Spleen (tissue), 11 donors: ENCODE data around the gene MAD2L2. TPM values are rescaled to one million over a fixed set of nuclear protein-coding genes. Genes with fewer than 3 reads are reported as not detected.
A peak's percentile ranks its signal among the peaks of the same experiment; 100 is the strongest.

Source experiments
- DNase-seq: peaks from one replicate; pipeline ENCODE4 v3.0.0-alpha.2; 2020
- H3K27ac ChIP-seq, 8 donors: fragments of 200-600 bp; sonication (generic) in 7 of 8; 1 replicate in 4 of 8; 2 replicates in 4 of 8; pipeline versions ENCODE4 v1.5.0 to v1.8.0; 2016 to 2021; ENCODE audit warnings: inconsistent platforms in 4 of 8, mild to moderate bottlenecking in 4 of 8, moderate library complexity in 1 of 8
- H3K27me3 ChIP-seq, 7 donors: fragments of 200-600 bp; sonication (generic) in 6 of 7; replicated peaks in 1 of 7; 1 replicate in 4 of 7; 2 replicates in 3 of 7; pipeline versions ENCODE4 v1.5.0 to v1.8.0; 2016 to 2021; ENCODE audit warnings: inconsistent platforms in 3 of 7, mild to moderate bottlenecking in 1 of 7
- H3K36me3 ChIP-seq, 6 donors: fragments of 200-600 bp; sonication (generic) in 5 of 6; 1 replicate in 4 of 6; 2 replicates in 2 of 6; pipeline versions ENCODE4 v1.5.0 to v1.8.0; 2016 to 2021; ENCODE audit warnings: inconsistent platforms in 2 of 6
- H3K4me1 ChIP-seq, 6 donors: fragments of 200-600 bp; sonication (generic) in 5 of 6; 1 replicate in 3 of 6; 2 replicates in 3 of 6; pipeline versions ENCODE4 v1.5.0 to v1.8.0; 2016 to 2021; ENCODE audit warnings: inconsistent platforms in 3 of 6
- H3K4me3 ChIP-seq, 8 donors: fragments of 200-600 bp; sonication (generic) in 7 of 8; 1 replicate in 4 of 8; 2 replicates in 4 of 8; pipeline versions ENCODE4 v1.5.0 to v1.8.0; 2016 to 2021; ENCODE audit warnings: inconsistent platforms in 4 of 8, mild to moderate bottlenecking in 4 of 8, moderate library complexity in 2 of 8
- H3K9me3 ChIP-seq, 8 donors: fragments of 200-600 bp; sonication (generic) in 7 of 8; 1 replicate in 4 of 8; 2 replicates in 4 of 8; pipeline versions ENCODE4 v1.5.0 to v1.8.0; 2016 to 2021; ENCODE audit warnings: inconsistent platforms in 4 of 8
- CTCF ChIP-seq, 11 experiments: fragments of 200-600 bp in 7 of 11; fragments of 450-650 bp in 4 of 11; sonication (generic) in 4 of 11; IDR thresholded peaks in 8 of 11; conservative IDR thresholded peaks in 3 of 11; 1 replicate in 7 of 11; 2 replicates in 4 of 11; pipeline versions ENCODE4 v1.4.0 to v1.8.0; 2016 to 2021; ENCODE audit warnings: antibody characterized with exemption in 11 of 11, inconsistent platforms in 4 of 11, mild to moderate bottlenecking in 1 of 11
- POLR2A ChIP-seq, 3 donors: fragments of 450-650 bp; IDR thresholded peaks; one replicate each; pipeline ENCODE4 v1.5.1; 2017; ENCODE audit warnings: antibody characterized with exemption in 3 of 3, mild to moderate bottlenecking in 1 of 3
- POLR2AphosphoS5 ChIP-seq, 3 donors: sonication (generic); formaldehyde crosslinking; IDR thresholded peaks; one replicate each; pipeline ENCODE4 v1.5.1; 2017; ENCODE audit warnings: antibody characterized with exemption in 3 of 3
- WGBS, 5 donors: extraction: QIAGEN DNeasy Blood & Tissue Kit in 3 of 5; methylation state at CpG; one replicate each; pipeline versions ENCODE4 v1.1.5 to v1.1.7; 2013 to 2018; 5-methylcytosine and 5-hydroxymethylcytosine counted together
- intact Hi-C: fragments of 100-400 bp; cut with DNase I; formaldehyde crosslinking; loops from one replicate; pipeline ENCODE4 v1.15.0; 2023; ENCODE audit warnings: low total_unique reads
- polyA plus RNA-seq, 3 donors: library from polyadenylated mRNA; stranded (reverse); fragments of 200-250 nt; gene quantifications; one replicate each; pipeline ENCODE4 v1.2.1, GENCODE V29; 2013
- total RNA-seq, 7 donors: library from RNA; depleted of rRNA in 3 of 7; stranded (reverse); fragments of >200 nt in 3 of 7; fragmentation: NEBNext Ultra II Directional in 4 of 7; extraction: Animal tissue kit (Norgen Biotek cat#: 25700) in 4 of 7; gene quantifications; one replicate each; pipeline versions ENCODE4 v1.1.0 to v1.2.1, GENCODE V29; 2016 to 2021
- donor health status: healthy with polysubstance abuse.
- donor health status: DM: no; HTN: no; CAD: no; lungs with moderate emphysema.
- donor health status: DM: no; HTN: no; CAD: no.
- donor health status: Bipolar disorder and iron deficiency.
- donor health status: healthy.
- donor health status: DM: no; HTN: no; CAD: no.
- donor health status: DM: yes; HTN: yes; CAD: no.

MAD2L2 gene
- total and polyA plus RNA-seq, 10 donors: 22.7 to 42.1 (median 32.2) TPM

- peaks cover 0 to 23% (median 0%) of the 10 kb centered on the region in 7 donors for H3K27me3 ChIP-seq
- H3K27ac ChIP-seq: peak overlapping the region; percentile 83 to 92 (median 88)
- TF ChIP-seq CTCF (IDR thresholded peaks at IDR 0.05 in 8 of 11, conservative IDR thresholded peaks at IDR 0.05 in 3 of 11) (no peak), POLR2A (IDR thresholded peaks at IDR 0.05) (no peak), POLR2AphosphoS5 (IDR thresholded peaks at IDR 0.05) (no peak)
- DNase-seq: no peak
- WGBS, 5 donors: 8 to 20% (median 13%) methylated on average over 47 to 65 of the region's 65 CpGs
- no peaks in the 10 kb centered on the region for H3K9me3 ChIP-seq
- peak overlapping the region; percentile 71 to 98 (median 82) for H3K4me3 ChIP-seq
- H3K36me3 ChIP-seq: peaks cover 0 to 23% (median 16%) of the 10 kb centered on the region in 6 donors
- peaks cover 4 to 44% (median 27%) of the 10 kb centered on the region in 6 donors for H3K4me1 ChIP-seq
- intact Hi-C loops: no loop called here
These were observed 478 bp downstream of the MAD2L2 start for GRCh38 chr1:11680270-11681070.

- peaks cover 0 to 44% (median 36%) of the 10 kb centered on the region in 6 donors for H3K36me3 ChIP-seq
- intact Hi-C loops: no loop called here
- 95 to 100% (median 97%) methylated on average over 2 of the region's 2 CpGs for WGBS, 5 donors
- no peak for DNase-seq
- no peak overlapping the region for H3K27ac ChIP-seq
- H3K27me3 ChIP-seq: peaks cover 0 to 10% (median 0%) of the 10 kb centered on the region in 7 donors
- H3K4me3 ChIP-seq: no peak overlapping the region
- peaks cover 4 to 44% (median 27%) of the 10 kb centered on the region in 6 donors for H3K4me1 ChIP-seq
- TF ChIP-seq POLR2AphosphoS5 (IDR thresholded peaks at IDR 0.05): no peak
- TF ChIP-seq CTCF (IDR thresholded peaks at IDR 0.05 in 8 of 11, conservative IDR thresholded peaks at IDR 0.05 in 3 of 11): no peak
- TF ChIP-seq POLR2A (IDR thresholded peaks at IDR 0.05): no peak
- H3K9me3 ChIP-seq: no peaks in the 10 kb centered on the region
These were observed 2.5 kb downstream of the MAD2L2 start for GRCh38 chr1:11678442-11678841.

- peaks cover 4 to 37% (median 20%) of the 10 kb centered on the region in 6 donors for H3K4me1 ChIP-seq
- no peak overlapping the region for H3K27ac ChIP-seq
- 84 to 92% (median 88%) methylated on average over 10 of the region's 10 CpGs for whole genome bisulfite sequencing, 5 donors
- no peak overlapping the region for H3K4me3 ChIP-seq
- no peak for DNase-seq
- H3K27me3 ChIP-seq: no peaks in the 10 kb centered on the region
- intact Hi-C loops: no loop called here
- TF ChIP-seq POLR2A (IDR thresholded peaks at IDR 0.05): no peak
- no peak for TF ChIP-seq POLR2AphosphoS5 (IDR thresholded peaks at IDR 0.05)
- no peak for TF ChIP-seq CTCF (IDR thresholded peaks at IDR 0.05 in 8 of 11, conservative IDR thresholded peaks at IDR 0.05 in 3 of 11)
- H3K36me3 ChIP-seq: peaks cover 0 to 63% (median 55%) of the 10 kb centered on the region in 6 donors
- H3K9me3 ChIP-seq: no peaks in the 10 kb centered on the region
These were observed 4.4 kb downstream of the MAD2L2 start for GRCh38 chr1:11676386-11677103.

GRCh38 chr1:11675325-11675724 lies 5.6 kb downstream of the MAD2L2 start:
- H3K36me3 ChIP-seq: peaks cover 0 to 75% (median 56%) of the 10 kb centered on the region in 6 donors
- H3K27ac ChIP-seq: no peak overlapping the region
- H3K9me3 ChIP-seq: no peaks in the 10 kb centered on the region
- H3K4me3 ChIP-seq: no peak overlapping the region
- H3K4me1 ChIP-seq: peaks cover 3 to 42% (median 23%) of the 10 kb centered on the region in 6 donors
- intact Hi-C loops: no loop called here
- DNase-seq: no peak
- 90 to 98% (median 97%) methylated on average over 6 to 10 of the region's 10 CpGs for WGBS, 5 donors
- TF ChIP-seq POLR2AphosphoS5 (IDR thresholded peaks at IDR 0.05) (peak in 1 of 3 donors; percentile 35), CTCF (IDR thresholded peaks at IDR 0.05 in 8 of 11, conservative IDR thresholded peaks at IDR 0.05 in 3 of 11) (no peak), POLR2A (IDR thresholded peaks at IDR 0.05) (no peak)
- H3K27me3 ChIP-seq: no peaks in the 10 kb centered on the region
